Measurements from ENCODE around the gene IP6K2.
A peak's percentile ranks its signal among the peaks of the same experiment; 100 is the strongest.
"Not testable (repeated sequence)": the region's sequence is repeated elsewhere in the genome, so short reads cannot be mapped to it uniquely, and the experiment has no call there.

IP6K2 gene, protein sequence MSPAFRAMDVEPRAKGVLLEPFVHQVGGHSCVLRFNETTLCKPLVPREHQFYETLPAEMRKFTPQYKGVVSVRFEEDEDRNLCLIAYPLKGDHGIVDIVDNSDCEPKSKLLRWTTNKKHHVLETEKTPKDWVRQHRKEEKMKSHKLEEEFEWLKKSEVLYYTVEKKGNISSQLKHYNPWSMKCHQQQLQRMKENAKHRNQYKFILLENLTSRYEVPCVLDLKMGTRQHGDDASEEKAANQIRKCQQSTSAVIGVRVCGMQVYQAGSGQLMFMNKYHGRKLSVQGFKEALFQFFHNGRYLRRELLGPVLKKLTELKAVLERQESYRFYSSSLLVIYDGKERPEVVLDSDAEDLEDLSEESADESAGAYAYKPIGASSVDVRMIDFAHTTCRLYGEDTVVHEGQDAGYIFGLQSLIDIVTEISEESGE

GRCh38 chr3:48716982-48717746, at the start of gene IP6K2:
IP6K2 (minus strand) TSS chr3:48717221; CDS start chr3:48695291, 21,930 bp downstream.
- peak within 1 kb of the TSS; percentile 89 for H3K4me3 ChIP-seq (ENCODE audit: low read depth, low read length)
- peak; percentile 93 for DNase-seq (ENCODE audit: low read depth)
- no peak for TF ChIP-seq CTCF (IDR thresholded peaks at IDR 0.05; ENCODE audit: low read depth, low read length, missing control alignments)

- peak; percentile 5 for TF ChIP-seq CTCF (IDR thresholded peaks at IDR 0.05; ENCODE audit: low read depth, low read length, missing control alignments)
- DNase-seq (ENCODE audit: low read depth), result no peak
Observed at GRCh38 chr3:48765376-48765775, 48.4 kb upstream of the IP6K2 start.

DNA sequence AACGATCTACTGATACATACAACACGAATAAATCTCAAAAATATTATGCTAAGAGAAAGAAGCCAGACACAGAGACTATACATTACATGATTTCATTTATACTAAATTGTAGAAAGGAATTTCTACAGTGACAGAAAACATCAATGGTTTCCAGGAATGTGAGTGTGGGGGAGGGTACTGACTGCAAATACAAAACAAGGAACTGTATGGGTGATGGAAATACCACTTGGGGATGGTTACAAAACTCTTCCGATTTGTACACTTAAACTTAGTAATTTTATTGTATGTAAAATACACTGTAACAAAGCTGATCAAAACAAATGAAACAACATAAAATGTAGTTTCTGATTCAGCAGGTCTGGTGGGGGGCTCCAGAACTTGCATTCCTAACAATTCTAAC, 45.8 kb upstream of the IP6K2 start:
- no peak for DNase-seq (ENCODE audit: low read depth)
- TF ChIP-seq CTCF (IDR thresholded peaks at IDR 0.05; ENCODE audit: low read depth, low read length, missing control alignments), result no peak
- no peak overlapping the region for H3K4me3 ChIP-seq (ENCODE audit: low read depth, low read length)

More at GRCh38 chr3:48765376-48765775, 48.4 kb upstream of the IP6K2 start:
- no peak overlapping the region for H3K4me3 ChIP-seq (ENCODE audit: low read depth, low read length)

DNA sequence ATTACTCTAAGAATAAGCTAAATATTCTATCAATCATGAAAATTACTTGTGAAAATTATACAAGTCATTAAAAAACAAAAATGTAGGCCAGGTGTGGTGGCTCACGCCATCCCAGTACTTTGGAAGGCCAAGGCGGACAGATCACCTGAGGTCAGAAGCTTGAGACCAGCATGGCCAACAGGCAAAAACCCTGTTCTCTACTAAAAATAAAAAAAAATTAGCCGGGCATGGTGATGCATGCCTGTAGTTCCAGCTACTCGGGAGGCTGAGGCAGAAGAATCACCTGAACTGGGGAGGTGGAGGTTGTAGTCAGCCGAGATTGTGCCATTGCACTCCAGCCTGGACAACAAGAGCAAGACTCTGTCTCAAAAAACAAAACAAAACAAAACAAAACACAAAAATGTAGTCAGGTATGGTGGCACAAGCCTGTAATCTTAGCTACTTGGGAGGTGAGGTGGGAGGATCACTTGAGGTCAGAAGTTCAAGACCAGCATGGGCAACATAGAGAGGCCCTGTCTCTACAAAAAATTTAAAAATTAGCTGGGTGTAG, 43.0 kb upstream of the IP6K2 start:
- not testable (repeated sequence) for DNase-seq (ENCODE audit: low read depth); H3K4me3 ChIP-seq (ENCODE audit: low read depth, low read length)

DNA sequence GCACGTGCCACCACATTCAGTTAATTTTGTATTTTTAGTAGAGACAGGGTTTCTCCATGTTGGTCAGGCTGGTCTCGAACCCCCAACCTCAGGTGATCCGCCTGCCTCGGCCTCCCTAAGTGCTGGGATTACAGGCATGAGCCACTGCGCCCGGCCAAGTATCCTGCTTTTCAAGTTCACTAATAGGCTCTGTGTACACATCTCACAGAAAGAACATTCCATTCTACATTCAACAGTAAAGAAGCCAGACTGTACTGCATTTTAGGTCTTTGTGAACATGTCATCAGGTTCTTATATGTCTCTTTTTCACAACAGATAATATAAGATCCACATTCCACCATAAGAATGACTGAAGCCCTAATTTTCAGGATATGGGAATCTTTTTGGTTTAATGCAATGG, 42.5 kb upstream of the IP6K2 start:
- H3K4me3 ChIP-seq (ENCODE audit: low read depth, low read length); DNase-seq (ENCODE audit: low read depth): not testable (repeated sequence)

- H3K4me3 ChIP-seq (ENCODE audit: low read depth, low read length), result no peak overlapping the region
- DNase-seq (ENCODE audit: low read depth), result no peak
- no peak for TF ChIP-seq CTCF (IDR thresholded peaks at IDR 0.05; ENCODE audit: low read depth, low read length, missing control alignments)
Observed at GRCh38 chr3:48759071-48759470, 42.0 kb upstream of the IP6K2 start.

- DNase-seq (ENCODE audit: low read depth), result no peak
- H3K4me3 ChIP-seq (ENCODE audit: low read depth, low read length), result no peak overlapping the region
- no peak for TF ChIP-seq CTCF (IDR thresholded peaks at IDR 0.05; ENCODE audit: low read depth, low read length, missing control alignments)
Observed at GRCh38 chr3:48756640-48757039, 39.6 kb upstream of the IP6K2 start.
